ENCODE data around the gene IL4I1. TPM values are rescaled to one million over a fixed set of nuclear protein-coding genes. Genes with fewer than 3 reads are reported as not detected.

IL4I1 gene
- total and polyA plus RNA-seq, 2 of the 8 experiments (the other 6 are each of a cell fraction or from before 2014, with no cell fraction given): 0.41 to 0.76 TPM

DNA sequence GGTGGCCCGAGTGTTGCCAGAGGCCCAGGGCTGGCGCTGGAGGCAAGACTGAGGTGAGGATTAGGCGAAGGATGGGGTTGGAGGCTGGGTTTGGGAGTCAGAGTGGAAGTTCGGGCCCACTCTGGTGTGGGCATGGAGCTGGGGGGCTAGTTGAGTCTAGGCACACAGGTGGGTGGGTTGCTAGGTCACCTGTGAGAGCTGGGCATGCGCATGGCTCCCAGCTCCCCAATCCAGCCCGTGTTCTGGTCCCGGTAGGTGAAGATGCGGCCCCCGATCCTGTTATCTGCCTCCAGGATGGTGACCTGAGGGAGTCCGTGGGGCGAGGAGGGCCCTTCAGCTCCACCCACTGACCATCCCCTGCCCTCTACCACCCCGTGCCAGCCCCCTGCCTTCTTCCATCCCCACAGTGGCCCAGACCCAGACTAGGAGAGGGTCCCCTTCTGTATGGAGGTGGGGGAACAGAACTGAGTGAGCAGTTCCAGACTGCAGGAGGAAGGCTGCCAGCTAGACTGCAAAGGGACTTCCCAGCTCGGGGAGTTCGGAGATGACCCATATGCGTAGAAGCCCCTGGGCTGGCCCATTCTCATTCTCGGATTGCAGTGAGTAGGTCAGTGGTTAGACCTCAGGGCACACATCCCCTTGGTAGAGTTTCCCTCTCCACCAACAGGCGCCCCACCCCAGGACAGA is 1.7 kb downstream of the IL4I1 start:
- Histone ChIP-seq H4K20me1 (replicated peaks in 1 of 2; ENCODE audit: control insufficient read depth in 1 of 2, insufficient read depth in 2 of 2, low read length in 2 of 2) (peaks cover 0 to 1% of the 10 kb centered on the region in 2 experiments), H3K4me2 (ENCODE audit: insufficient read depth in 1 of 2, low read depth in 2 of 2, low read length in 2 of 2) (no peak overlapping the region), H3K79me2 (ENCODE audit: control insufficient read depth in 1 of 2, insufficient read depth in 2 of 2, low read length in 2 of 2) (no peaks in the 10 kb centered on the region), H3K18ac (ENCODE audit: extremely low read depth, low read length) (no peak overlapping the region), H3K56ac (replicated peaks; ENCODE audit: insufficient read length, low read depth, low read length) (no peak overlapping the region), H3K9me3 (ENCODE audit: insufficient read depth in 2 of 2, low read depth in 1 of 2, low read length in 1 of 2) (no peaks in the 10 kb centered on the region), H3K27me3 (replicated peaks in 1 of 4; ENCODE audit: control insufficient read depth in 3 of 4, extremely low read depth in 1 of 4, insufficient read depth in 3 of 4, low read length in 3 of 4) (peaks cover 0 to 3% (median 0%) of the 10 kb centered on the region in 4 experiments; a peak in 1 of 7 replicates), H3K9ac (replicated peaks in 1 of 4; ENCODE audit: extremely low read depth in 1 of 4, low read depth in 3 of 4, low read length in 3 of 4) (no peak overlapping the region), H3K4me1 (replicated peaks in 1 of 4; ENCODE audit: control insufficient read depth in 3 of 4, insufficient read depth in 4 of 4, low read length in 3 of 4) (peaks cover 0 to 12% (median 7%) of the 10 kb centered on the region in 4 experiments; a peak in 4 of 7 replicates), H4K8ac (ENCODE audit: extremely low read depth, insufficient read depth, low read length) (no peak overlapping the region), H2AK5ac (ENCODE audit: low read depth, low read length) (no peak overlapping the region), H3K4me3 (ENCODE audit: extremely low read depth in 1 of 4, insufficient read depth in 2 of 4, low read depth in 3 of 4, low read length in 4 of 4) (no peak overlapping the region), H3K23ac (ENCODE audit: insufficient read length) (no peak overlapping the region), H4K5ac (ENCODE audit: insufficient read length, low read depth, low read length) (no peak overlapping the region), H3K14ac (ENCODE audit: insufficient read length) (no peak overlapping the region), H4K91ac (replicated peaks; ENCODE audit: insufficient read length, low read length) (no peak overlapping the region), H3K4ac (replicated peaks; ENCODE audit: insufficient read length, low read depth, low read length) (no peak overlapping the region), H2BK20ac (ENCODE audit: low read length) (no peak overlapping the region), H3K27ac (ENCODE audit: low read depth, low read length) (no peak overlapping the region), H2AFZ (ENCODE audit: low read length) (no peak overlapping the region), H2BK15ac (ENCODE audit: low read length) (no peak overlapping the region), H2BK120ac (replicated peaks; ENCODE audit: low read depth, low read length) (no peak overlapping the region), H3K79me1 (ENCODE audit: low read depth, low read length) (no peaks in the 10 kb centered on the region), H2BK5ac (ENCODE audit: low read depth, low read length) (no peak overlapping the region), H2BK12ac (ENCODE audit: low read depth, low read length) (no peak overlapping the region), H3K23me2 (ENCODE audit: low read depth, low read length) (peaks cover 2% of the 10 kb centered on the region; the same call in 1 of the 2 replicates), H3K36me3 (ENCODE audit: control insufficient read depth in 2 of 4, insufficient read depth in 4 of 4, low read length in 3 of 4) (no peaks in the 10 kb centered on the region)
- TF ChIP-seq RXRA (IDR thresholded peaks at IDR 0.05; ENCODE audit: insufficient read depth, low read depth, low read length): no peak
- no peak for TF ChIP-seq EGR1 (IDR thresholded peaks at IDR 0.05; ENCODE audit: borderline replicate concordance, low read depth, low read length)
- no peak for TF ChIP-seq JUND (IDR thresholded peaks at IDR 0.05; ENCODE audit: low read length)
- TF ChIP-seq KDM1A (IDR thresholded peaks at IDR 0.05; ENCODE audit: borderline replicate concordance, low read length): no peak
- no peak for TF ChIP-seq TBP (IDR thresholded peaks at IDR 0.05; ENCODE audit: low read depth, low read length)
- no peak for TF ChIP-seq CTBP2 (IDR thresholded peaks at IDR 0.05; ENCODE audit: borderline replicate concordance, insufficient read depth, insufficient read length, low read length)
- no peak for TF ChIP-seq BACH1 (IDR thresholded peaks at IDR 0.05; ENCODE audit: low read length)
- TF ChIP-seq BRCA1 (IDR thresholded peaks at IDR 0.05; ENCODE audit: low read depth, low read length): no peak
- TF ChIP-seq SP4 (IDR thresholded peaks at IDR 0.05; ENCODE audit: low read length): no peak
- TF ChIP-seq, protein P1, sequence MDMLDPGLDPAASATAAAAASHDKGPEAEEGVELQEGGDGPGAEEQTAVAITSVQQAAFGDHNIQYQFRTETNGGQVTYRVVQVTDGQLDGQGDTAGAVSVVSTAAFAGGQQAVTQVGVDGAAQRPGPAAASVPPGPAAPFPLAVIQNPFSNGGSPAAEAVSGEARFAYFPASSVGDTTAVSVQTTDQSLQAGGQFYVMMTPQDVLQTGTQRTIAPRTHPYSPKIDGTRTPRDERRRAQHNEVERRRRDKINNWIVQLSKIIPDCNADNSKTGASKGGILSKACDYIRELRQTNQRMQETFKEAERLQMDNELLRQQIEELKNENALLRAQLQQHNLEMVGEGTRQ (IDR thresholded peaks at IDR 0.05; ENCODE audit: low read length): no peak
- no peak for TF ChIP-seq KDM4A (IDR thresholded peaks at IDR 0.05; ENCODE audit: low read depth, low read length, severe bottlenecking)
- DNase-seq (ENCODE audit: low read depth in 1 of 2, low spot score in 2 of 2) (no peak), FAIRE-seq (no peak)
- ChIA-PET POLR2A (ENCODE audit: partially characterized antibody) (interaction anchor here (0.9 to 9.5 kb wide), 9 partner anchors 9 to 34 kb away, joined by 3 to 82 read pairs (median 4); partner anchors contain the start of genes AKT1S1, ATF5, NUP62 and TBC1D17), CTCF (ENCODE audit: partially characterized antibody) (interaction anchor here (0.9 to 2.7 kb wide), 6 partner anchors 17 to 89 kb away, joined by 3 to 15 read pairs (median 4); no protein-coding TSS in a partner anchor)
- 86% methylated on average over 17 of the region's 17 CpGs; no CpG with 5 or more reads in 1 of the 2 experiments for WGBS, 2 experiments (ENCODE audit: extremely low coverage in 1 of 2, insufficient coverage in 1 of 2, insufficient read length in 1 of 2, insufficient replicate concordance in 2 of 2, low coverage in 1 of 2, low lambda C conversion rate in 2 of 2, missing lambda C conversion rate in 1 of 2)

Data from H1 (cell line).